Measurements from ENCODE around the gene CEP57L1.
A peak's percentile ranks its signal among the peaks of the same experiment; 100 is the strongest.

DNA sequence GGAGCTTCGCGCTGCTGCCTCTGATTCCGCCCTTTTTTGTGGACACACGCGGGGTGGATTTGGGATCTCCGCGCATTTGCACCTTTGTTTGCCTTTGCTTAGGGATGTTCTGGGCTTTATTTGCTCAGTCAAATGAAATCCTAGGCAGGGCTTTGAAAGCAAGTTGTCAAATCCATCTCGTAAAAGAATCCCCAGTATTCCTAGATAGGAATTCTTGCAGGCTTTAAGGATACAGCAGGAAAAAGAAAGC lies 453 bp downstream of the CEP57L1 start:
- TF ChIP-seq, protein P1, sequence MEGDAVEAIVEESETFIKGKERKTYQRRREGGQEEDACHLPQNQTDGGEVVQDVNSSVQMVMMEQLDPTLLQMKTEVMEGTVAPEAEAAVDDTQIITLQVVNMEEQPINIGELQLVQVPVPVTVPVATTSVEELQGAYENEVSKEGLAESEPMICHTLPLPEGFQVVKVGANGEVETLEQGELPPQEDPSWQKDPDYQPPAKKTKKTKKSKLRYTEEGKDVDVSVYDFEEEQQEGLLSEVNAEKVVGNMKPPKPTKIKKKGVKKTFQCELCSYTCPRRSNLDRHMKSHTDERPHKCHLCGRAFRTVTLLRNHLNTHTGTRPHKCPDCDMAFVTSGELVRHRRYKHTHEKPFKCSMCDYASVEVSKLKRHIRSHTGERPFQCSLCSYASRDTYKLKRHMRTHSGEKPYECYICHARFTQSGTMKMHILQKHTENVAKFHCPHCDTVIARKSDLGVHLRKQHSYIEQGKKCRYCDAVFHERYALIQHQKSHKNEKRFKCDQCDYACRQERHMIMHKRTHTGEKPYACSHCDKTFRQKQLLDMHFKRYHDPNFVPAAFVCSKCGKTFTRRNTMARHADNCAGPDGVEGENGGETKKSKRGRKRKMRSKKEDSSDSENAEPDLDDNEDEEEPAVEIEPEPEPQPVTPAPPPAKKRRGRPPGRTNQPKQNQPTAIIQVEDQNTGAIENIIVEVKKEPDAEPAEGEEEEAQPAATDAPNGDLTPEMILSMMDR (IDR thresholded peaks at IDR 0.05; ENCODE audit: low read depth, low read length, missing input control): no peak
- no peak for TF ChIP-seq JUND (IDR thresholded peaks at IDR 0.05)
- no peak for TF ChIP-seq GABPA (IDR thresholded peaks at IDR 0.05 in 1 of 2, conservative IDR thresholded peaks at IDR 0.05 in 1 of 2)
- TF ChIP-seq, protein P2, sequence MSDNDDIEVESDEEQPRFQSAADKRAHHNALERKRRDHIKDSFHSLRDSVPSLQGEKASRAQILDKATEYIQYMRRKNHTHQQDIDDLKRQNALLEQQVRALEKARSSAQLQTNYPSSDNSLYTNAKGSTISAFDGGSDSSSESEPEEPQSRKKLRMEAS (IDR thresholded peaks at IDR 0.05): no peak
- TF ChIP-seq EGR1 (IDR thresholded peaks at IDR 0.05; ENCODE audit: low read depth in 2 of 2): no peak
- no peak for TF ChIP-seq SP1 (IDR thresholded peaks at IDR 0.05)
- no peak for TF ChIP-seq FOXA1 (IDR thresholded peaks at IDR 0.05)
- TF ChIP-seq, protein P3, sequence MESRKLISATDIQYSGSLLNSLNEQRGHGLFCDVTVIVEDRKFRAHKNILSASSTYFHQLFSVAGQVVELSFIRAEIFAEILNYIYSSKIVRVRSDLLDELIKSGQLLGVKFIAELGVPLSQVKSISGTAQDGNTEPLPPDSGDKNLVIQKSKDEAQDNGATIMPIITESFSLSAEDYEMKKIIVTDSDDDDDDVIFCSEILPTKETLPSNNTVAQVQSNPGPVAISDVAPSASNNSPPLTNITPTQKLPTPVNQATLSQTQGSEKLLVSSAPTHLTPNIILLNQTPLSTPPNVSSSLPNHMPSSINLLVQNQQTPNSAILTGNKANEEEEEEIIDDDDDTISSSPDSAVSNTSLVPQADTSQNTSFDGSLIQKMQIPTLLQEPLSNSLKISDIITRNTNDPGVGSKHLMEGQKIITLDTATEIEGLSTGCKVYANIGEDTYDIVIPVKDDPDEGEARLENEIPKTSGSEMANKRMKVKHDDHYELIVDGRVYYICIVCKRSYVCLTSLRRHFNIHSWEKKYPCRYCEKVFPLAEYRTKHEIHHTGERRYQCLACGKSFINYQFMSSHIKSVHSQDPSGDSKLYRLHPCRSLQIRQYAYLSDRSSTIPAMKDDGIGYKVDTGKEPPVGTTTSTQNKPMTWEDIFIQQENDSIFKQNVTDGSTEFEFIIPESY (IDR thresholded peaks at IDR 0.05): no peak
- TF ChIP-seq YY1 (IDR thresholded peaks at IDR 0.05): no peak
- peak; percentile 3 to 9 for TF ChIP-seq RAD21 (IDR thresholded peaks at IDR 0.05)
- TF ChIP-seq, protein P4, sequence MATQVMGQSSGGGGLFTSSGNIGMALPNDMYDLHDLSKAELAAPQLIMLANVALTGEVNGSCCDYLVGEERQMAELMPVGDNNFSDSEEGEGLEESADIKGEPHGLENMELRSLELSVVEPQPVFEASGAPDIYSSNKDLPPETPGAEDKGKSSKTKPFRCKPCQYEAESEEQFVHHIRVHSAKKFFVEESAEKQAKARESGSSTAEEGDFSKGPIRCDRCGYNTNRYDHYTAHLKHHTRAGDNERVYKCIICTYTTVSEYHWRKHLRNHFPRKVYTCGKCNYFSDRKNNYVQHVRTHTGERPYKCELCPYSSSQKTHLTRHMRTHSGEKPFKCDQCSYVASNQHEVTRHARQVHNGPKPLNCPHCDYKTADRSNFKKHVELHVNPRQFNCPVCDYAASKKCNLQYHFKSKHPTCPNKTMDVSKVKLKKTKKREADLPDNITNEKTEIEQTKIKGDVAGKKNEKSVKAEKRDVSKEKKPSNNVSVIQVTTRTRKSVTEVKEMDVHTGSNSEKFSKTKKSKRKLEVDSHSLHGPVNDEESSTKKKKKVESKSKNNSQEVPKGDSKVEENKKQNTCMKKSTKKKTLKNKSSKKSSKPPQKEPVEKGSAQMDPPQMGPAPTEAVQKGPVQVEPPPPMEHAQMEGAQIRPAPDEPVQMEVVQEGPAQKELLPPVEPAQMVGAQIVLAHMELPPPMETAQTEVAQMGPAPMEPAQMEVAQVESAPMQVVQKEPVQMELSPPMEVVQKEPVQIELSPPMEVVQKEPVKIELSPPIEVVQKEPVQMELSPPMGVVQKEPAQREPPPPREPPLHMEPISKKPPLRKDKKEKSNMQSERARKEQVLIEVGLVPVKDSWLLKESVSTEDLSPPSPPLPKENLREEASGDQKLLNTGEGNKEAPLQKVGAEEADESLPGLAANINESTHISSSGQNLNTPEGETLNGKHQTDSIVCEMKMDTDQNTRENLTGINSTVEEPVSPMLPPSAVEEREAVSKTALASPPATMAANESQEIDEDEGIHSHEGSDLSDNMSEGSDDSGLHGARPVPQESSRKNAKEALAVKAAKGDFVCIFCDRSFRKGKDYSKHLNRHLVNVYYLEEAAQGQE (IDR thresholded peaks at IDR 0.05): no peak
- no peak for TF ChIP-seq NR2F2 (IDR thresholded peaks at IDR 0.05)
- no peak for TF ChIP-seq TAF1 (conservative IDR thresholded peaks at IDR 0.05)
- TF ChIP-seq HNF4A (conservative IDR thresholded peaks at IDR 0.05): no peak

Measured in liver (tissue), 3 donors.